Measurements from ENCODE around the gene GOLGA8B.

- no peak for TF ChIP-seq POLR2AphosphoS5 (IDR thresholded peaks at IDR 0.05; ENCODE audit: borderline replicate concordance, low read depth, low read length)
- TF ChIP-seq EZH2 (IDR thresholded peaks at IDR 0.05): no peak
These were observed 35.7 kb upstream of the GOLGA8B start for GRCh38 chr15:34619151-34619550.

All from SK-N-MC (cell line).